Effector CD4-positive, alpha-beta T cell (primary cell): ENCODE results near the gene CHST8.

Source experiments
- DNase-seq: peaks from one replicate; pipeline ENCODE4 v3.0.0-alpha.2; 2020

CHST8 gene

DNA sequence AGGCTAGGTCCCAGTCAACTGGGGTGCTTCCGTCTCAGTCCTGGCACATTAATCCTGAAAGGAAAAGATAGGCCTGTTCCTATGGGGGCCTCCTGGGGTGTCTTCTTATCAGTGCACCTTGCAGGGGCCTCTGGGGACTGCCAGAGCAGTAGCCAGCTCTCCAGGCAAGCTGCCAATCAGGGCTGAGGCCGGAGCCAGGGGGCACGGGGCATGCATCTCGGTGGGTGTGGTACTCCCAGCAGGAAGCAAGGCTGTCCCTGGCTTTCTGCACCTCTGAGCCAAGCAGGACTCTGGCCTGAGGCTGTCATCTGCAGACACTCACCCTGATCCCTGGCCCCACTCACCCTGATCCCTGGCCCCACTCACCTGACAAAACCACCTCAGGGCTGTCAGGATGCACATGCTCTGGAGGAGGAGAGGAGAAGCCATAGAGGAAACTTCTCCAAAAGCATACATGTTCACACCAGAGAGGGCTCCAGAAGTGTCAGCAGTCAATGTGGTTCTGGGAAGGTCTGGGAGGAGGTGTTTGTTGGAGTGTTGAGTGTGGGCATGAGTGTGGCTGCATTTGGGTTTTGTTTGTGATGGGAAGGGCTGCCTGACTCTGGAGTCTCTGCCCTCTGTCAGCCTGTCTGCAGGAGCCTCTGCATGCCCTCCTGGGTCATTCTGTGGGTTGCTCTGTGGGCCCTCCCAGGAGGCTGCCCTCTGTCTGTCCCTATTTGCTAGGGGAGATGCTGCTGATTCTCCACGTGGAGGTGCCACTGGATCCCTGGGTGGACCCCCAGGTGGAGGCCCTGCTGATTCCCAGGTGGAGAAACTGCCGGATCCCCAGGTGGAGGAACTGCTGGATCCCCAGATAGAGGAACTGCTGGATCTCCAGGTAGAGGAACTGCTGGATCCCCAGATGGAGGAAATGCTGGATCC is 152.2 kb downstream of the CHST8 start:
- DNase-seq = no peak

DNA sequence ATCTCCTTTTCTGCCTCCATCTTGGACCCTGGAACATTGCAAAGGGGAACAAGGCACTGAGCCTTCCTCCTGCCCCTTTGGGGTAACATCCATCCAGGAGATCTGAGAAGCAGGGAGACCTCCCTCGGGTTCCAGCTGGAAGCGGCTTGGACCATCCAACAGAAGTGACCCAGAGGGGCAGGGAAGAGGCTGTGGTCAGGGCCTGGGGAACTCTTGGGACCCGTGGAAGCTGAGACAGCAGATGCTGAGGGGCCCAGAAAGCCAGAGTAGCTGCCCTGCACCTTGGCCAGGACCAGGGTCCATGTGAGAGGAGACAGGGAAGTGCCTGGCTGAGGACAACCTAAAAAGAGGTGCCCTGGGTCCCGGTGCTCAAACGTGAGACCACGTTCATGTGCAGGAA is 153.0 kb downstream of the CHST8 start:
- DNase-seq = no peak

DNA sequence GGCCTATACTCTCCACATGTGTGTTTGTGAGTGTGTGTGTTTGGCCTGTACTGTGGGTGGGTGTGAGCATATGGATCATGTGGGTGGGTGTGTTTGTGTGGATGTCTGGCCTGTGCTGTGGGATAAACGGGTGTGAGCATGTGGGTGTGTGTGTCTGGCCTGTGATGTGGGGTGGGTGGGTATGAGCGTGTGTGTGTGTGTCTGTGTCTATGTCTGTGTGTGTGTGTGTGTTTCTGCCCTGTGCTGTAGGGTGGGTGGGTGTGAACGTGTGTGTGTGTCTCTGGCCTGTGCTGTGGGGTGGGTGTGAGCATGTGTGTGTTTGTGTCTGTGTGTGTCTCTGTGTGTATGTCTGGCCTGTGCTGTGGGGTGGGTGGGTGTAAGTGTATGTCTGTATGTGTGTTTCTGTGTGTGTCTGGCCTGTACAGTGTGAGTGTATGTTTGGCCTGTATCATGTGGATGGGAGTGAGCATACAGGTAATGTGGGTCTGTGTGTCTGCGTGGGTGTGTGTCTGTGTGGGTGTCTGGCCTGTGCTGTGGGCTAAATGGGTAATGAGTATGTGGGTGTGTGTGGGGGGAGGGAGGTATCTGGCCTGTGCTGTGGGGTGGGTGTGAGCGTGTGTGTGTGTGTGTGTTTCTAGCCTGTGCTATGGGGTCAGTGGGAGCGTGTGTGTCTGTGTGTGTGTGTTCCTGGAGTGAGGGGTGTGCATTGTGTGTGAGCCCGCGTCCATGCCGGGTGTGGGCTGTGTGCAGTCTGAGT is 154.2 kb downstream of the CHST8 start:
- no peak for DNase-seq

DNA sequence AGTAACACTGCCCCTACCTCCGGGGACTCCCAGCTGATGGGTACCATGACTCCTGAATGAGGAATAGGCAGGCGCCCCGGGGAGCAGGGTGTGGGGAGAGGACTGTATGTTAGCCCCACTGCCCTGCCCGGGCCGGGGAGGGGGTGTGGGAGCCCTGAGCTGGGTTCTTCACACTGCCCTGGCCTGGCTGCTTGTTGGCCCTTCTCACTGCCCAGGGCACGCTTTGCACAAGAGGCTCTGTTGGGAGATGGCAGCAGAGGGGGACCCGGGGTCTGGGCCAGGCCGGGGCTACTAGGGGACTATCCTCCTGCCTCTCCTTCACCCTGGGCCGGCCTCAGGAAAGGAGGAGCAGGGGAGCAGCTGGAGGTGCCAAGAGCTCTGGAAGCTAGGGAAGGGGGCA is 155.6 kb downstream of the CHST8 start:
- no peak for DNase-seq

DNA sequence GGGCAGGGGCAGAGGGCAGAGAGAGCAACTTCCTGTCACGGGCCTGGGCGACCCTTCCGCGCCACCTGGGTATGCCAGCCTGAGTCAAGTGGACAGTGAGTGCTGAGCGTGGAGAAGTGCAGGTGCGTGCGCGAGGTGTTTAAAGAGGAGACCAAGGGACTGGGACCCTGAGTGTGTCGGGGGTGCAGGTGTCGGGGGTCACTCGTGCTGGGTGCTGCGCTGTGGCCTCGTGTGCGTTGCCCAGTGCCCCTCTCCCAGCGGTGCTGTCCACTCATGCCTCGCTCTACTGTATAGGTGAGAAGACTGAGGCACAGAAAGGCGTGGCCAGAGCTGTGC is 156.0 kb downstream of the CHST8 start:
- no peak for DNase-seq

DNA sequence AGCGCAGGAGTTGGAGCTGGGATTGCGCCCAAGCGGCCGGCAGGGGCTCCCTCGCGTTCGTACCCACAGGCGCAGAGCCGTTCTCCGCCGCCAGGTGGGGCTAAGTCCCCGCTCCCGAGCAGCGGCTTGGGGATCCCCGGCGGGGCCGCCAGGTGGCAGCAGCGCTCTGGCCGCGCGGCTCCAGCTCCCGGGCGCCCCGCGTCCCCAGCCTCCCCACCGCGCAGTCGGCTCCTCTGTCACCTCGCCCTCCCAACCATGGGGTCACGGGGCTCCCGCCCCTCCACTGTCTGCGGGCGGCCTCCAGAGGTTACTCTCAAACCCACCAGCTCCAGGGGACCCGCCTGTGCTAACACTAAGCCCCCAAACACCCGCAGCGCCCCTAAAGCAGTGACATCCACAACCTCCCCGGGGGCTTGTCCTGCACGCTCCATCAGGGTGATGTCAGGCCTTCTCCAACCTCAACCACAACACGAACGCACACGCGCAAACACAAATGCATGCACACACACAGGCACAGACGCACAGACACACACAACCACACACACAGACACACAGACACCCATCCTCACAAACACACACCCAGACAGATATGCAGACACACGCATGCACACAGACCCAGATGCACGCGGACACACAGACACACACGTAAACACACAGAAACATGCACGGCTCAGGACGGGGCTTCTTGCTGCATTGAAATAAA is 156.5 kb downstream of the CHST8 start:
- DNase-seq = peak; percentile 79

DNA sequence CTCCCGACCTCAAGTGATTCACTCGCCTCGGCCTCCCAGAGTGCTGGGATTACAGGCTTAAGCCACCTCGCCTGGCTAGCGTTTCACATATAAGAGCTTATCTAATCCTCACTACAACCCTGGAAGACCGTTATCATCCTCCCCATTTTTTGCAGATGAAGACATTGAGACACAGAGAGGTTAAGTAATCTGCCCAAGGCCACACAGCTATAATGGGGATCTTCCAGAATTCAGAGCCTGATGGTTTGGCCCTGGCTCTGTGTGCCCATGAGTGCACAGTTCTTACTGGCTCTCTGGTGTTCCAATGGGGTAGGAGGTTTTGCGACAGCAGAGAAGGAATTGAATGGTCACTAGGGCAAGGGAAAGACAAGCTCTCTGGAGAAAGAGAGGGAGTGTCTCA is 158.1 kb downstream of the CHST8 start:
- DNase-seq = no peak

DNA sequence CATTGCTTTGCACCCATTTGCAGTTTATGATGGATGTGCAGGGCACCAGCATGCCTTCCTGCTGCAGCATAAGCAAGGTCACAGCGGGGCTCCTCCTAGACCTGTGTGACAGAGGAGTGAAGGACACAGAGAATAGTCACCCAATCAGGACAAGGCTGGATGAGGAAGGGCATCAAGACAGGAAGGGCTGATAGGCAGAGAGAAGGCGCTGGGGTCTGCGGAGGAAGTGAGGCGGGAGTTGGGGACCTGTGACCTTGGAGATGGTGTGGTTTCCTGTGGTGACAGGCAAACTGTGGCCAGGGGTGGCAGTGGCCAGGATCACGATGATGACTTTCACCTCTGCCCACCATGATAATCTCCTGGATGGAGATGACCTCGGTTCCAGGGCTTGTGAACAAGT is 158.5 kb downstream of the CHST8 start:
- no peak for DNase-seq

DNA sequence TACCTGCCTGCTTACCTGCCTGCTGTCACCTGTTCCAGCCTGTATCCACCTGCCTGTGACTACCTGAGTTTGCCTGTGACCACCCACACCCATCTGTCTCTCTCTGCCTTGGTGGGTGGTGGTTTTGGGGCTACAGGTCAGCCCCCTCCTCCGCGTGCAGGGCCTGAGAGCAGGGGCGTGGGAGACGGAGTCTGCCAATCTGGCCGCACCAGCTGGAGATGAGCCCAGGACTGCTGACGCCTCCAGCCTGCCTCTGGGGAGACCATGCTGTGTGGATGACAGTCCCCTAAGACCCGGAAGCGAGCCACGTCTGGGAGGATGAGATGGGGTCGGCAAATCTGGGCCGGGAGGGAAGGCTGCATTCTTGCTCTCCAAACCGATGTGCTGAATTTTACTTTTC is 159.0 kb downstream of the CHST8 start:
- DNase-seq = no peak

DNA sequence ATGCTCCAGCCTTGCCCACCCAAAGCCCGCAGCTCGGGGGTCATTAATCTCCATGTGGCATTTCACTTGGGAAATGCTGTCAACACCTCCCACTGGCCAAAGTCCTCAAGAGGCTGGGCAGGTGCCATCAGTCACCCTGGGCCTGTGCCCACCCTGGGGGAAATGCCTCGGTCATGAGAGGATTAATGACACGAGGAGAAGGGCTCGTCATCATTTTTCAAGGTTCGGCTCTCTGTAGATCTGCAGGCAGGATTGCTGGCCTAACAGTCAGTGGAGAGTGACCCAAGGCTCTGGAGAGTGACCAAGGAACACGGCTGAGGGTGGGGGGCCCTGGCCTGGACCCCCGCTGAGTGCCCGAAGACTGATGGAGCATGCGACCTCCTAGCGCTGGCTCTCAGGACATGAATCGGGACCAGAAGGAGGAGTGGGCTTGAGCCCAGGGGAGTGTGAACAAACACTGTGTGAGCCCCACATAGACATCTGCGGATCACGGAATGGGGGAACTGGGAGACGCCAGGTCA is 159.7 kb downstream of the CHST8 start:
- DNase-seq = no peak

DNA sequence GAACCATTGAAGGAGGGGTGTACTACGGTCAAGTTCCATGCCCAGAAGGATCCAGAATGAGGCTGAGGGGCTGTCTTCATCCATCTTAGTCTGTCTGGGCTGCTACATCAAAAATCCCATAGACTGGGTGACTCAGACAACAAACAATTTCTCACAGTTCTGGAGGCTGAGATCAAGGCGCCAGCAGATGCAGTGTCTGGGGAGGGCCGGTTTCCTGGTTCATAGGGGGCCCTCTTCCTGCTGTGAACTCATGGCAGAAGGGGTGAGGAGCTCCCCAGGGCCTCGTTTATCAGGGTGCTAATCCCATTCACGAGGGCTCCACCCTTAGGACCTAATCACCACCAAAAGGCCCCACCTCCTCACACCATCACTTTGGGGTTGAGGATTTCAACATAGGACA is 160.2 kb downstream of the CHST8 start:
- DNase-seq = no peak

DNA sequence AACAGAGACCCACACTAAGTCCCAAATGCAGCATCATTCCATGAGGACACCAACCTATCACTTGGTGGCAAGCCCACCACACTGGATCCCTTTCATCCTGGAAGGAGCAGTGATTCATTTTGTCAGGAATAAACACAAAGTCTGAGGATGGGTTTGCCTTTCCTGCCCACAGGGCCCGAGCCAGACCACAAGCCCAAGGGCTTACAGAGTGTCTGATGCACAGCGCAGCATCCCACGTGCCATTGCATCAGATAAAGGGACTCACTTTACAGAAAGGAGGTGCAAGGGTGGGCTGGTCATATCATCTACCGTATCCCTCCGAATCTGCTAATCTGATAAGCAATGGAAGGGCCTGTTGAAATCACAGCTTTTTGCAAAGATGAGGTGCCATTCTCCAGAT is 162.7 kb downstream of the CHST8 start:
- no peak for DNase-seq

DNA sequence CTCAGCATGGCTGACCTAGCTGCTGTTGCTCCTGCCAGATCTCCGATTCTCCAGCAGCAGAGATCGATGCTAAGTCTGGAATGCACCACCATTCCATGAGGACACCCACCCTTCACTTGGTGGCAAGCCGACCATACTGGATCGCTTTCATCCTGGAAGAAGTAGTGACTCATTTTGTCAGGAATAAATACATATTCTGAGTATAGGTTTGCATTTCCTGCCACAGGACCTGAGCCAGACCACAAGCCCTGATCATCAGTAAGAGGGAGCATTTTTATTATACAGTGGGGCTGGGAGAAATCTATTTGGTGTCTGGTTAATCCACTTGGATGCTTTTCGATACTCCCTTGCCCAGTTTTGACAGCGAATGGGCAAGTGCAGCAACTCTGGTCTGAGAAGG is 164.0 kb downstream of the CHST8 start:
- DNase-seq = no peak

DNA sequence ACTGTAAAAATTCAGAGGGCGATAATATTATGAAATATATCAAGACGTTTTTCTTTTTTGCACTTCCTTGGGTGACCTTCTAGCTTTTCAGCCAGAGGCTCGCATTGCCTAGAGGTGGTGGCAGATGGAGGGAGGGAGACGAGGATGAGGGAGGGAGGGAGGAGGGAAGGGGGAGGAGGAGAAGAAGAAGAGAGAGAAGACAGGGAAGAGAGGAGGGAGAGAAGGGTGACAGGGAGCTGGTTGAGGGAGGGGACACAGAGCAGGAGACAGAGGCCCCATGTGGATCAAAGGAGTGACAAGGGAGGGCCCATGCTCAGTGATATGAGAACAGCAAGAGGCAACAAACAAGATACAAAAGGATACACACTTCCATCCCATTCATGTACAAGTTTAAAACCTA is 166.9 kb downstream of the CHST8 start:
- DNase-seq = no peak

DNA sequence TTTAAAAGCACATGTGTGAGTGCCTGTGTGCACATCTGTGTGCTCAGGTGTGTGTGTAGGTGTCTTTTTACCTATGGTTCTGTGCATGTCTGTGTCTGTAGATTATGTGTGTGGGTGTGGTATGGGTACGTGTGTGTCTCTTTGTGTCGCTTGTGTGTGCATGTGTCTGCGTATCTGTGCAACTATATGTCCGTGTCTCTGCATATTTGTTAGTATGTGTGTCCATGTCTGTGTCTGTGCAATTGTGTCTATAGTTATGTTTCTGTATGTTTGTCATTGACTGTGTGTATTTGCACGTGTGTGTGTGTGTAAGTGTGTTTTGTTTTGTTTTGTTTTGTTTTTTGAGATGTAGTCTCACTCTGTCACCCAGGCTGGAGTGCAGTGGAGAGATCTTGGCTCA is 167.6 kb downstream of the CHST8 start:
- no peak for DNase-seq

DNA sequence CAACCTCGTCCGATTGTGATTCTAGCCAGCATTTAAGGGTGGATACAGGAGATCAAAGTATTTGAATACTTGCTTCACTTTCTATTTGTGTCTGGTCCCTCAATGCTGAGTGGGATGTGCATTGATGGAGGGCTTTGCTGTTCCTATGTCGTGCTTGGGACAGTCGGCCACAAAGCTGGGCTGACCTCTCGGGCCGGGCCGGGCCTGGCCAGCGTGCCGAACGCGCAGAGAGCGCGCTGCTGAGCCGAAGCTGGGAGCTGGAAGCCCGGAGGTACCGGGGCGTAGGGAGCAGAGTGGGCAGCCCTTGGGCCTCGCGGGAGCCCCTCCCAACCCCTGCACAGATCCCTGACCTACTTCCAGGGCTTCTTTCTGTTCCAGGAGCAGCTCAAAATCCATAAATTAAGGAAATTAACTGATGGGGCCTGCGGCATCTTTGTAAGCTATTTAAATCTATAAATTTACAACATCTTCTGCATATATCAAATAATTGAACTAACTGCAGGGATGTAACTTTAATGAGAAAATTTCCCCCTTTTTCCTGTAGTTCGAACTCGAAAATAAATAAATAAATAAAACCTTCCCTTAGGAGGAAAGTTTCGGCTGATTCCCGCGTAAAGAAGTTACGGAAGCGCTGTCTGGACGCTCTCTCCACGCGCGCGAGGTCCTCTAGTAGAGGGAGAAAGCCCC is 173.1 kb downstream of the CHST8 start:
- DNase-seq = no peak

DNA sequence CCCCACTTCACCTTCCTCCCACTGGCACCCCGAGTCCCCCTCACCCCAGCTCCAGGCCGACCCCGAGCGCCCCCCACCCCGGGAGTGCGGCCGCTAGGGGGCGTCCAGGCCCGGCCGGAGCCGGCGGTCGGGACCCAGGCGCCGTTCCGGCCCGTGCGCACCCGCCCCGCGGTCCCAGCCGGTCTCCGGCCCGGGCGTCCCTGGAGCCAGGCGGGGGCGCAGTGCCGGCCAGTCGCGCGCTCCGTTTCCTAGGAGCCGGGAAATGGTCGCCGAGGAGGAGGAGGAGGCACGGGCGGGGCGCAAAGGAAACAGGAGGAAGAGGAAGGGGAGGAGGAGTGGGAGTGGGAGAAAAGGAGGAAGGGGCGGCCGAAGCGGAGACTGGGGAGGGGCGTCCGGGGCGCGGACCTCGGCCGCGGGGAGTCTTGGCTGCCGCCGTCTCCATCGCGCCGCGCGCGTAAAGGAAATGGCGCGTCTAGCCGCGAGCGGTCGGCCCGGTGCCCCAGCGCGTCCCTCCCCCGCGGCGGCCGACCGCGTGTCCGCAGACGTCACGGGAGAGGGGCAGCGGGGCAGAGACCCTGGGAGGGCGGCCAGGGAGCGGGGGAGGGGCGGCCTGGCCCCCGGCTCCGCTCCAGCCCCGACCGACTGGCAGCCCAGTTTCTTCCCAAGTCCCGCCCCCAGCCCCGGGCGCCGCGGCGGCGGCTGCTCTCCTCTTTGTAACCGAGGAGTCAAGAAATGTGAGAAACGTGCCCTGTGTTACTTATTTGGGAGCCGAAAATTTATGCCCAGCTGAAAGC is 173.8 kb downstream of the CHST8 start:
- peak; percentile 15 for DNase-seq

DNA sequence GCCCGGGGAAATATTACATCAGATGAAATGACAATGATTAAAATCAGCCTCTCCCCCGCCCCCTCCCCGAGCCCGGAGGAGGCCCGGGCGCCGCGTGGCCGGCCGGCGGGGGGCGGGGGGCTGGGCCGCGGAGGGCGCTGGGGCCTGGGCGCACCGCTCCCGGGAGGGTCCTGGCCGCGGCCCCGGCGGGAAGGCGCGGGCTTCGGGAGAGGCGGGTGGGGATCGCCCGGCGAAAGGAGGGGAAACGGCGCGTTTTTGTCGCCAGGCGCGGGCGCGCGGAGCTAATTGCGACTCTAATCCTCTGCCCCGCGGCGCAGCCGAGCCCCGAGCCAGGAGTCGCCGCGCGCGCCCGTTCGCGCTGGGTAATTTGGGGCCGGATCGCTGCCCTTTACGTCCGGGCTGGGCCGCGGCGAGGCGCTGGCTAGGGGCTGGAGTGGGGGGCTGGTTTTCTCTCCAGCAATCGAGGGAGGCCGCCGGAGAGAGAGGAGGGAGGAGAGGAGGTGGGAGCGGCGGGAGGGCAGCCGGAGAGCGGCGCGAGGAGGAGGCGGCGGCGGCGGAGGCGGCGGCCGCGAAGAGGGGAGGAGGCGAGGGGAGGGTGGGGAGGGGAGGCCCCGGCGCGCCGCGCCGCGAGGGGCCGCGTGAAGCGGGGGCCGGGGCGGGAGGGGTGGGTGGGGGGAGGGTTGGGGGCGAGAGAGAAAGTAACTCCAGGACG is 174.6 kb downstream of the CHST8 start, which contains the start of gene KCTD15:
KCTD15 (plus strand) TSS at position 707 of the 712 bp plus-strand sequence. CDS start 3,585 bp downstream, outside the sequence.
- no peak for DNase-seq

DNA sequence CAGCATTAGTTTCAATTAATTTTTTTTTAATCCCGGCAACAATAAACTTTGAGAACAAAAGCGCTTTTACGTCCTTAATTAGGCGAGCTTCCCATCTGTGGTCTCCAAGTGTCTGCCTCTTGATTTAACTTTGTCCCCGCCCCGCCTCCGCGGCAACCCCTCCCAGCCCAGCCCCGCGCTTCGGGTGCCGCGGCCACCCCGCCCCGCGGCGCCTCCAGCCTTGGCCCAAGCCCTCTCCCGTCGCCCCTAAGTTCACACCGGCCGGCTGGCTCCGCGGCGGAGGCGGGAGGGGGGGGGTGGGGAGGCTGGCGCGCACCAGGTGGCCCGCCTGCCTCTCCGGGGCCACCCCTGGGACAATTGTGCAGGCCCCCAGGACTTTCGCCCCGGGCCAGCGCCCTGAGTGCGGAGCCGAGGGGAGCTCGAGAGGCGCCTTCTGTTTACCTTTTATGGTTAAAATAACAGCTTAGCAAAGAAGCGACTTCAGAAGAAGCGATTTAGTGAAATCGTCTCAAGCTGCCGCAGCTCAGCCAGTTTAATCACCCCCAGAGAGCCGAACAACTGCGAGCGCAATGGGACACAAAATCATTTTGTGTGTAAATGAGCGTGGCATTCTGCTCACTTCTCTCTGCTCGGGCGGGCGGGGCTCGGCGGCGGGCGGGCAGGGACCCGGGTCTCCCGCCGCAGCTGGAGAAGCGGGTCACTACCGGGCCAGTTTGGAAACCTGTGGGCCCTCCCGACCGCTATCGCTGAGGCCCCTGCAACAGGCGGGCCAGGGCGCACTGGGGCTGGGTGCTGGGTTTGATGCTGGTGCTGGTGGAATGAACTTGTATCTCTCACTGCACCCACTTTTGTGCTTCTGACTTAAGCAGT is 176.3 kb downstream of the CHST8 start:
- no peak for DNase-seq

DNA sequence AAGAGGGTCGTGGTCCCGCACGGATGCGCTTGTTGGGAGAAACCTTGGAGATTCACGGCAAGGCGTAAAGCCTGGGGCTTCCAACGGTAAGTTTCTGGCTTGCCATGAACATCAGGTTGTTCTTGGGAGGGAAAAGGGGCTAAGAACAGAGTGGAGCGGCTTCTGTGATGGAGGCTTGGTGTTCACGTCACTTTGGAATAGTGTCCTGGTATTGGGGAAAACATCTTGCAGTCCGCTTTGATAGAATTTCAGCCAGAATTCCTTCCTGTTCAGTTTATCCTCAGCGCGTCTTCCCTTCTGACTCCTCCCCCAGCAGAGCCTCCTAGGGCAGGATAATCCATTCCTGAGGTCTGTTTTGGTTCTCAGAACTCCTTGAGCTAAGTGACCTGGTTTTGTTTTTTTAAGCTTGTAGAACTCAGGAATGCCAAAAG is 176.9 kb downstream of the CHST8 start:
- DNase-seq = no peak
